Measurements from ENCODE around the gene SOWAHC.

DNA sequence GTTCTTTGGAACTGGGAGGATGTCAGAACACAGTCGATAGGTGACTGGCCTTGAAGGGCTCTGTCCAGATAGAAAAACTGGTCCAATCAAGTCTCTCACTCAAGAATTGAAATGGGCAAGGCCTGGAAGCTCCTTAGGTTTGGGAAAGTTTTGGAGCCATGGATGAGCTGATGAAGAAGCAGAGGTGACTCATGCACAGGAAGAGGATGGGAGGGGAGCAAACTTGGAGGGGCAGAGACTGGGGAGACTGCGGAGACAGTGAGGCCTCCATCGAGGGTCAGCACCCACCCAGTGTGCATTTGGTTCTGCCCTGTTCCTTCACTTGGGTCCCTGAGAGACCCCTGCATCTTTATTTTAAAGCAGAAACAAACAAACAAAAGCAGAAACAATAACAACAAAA, 41.1 kb downstream of the SOWAHC start:
- TF ChIP-seq EP300 (IDR thresholded peaks at IDR 0.05), result no peak
- TF ChIP-seq, protein P1, sequence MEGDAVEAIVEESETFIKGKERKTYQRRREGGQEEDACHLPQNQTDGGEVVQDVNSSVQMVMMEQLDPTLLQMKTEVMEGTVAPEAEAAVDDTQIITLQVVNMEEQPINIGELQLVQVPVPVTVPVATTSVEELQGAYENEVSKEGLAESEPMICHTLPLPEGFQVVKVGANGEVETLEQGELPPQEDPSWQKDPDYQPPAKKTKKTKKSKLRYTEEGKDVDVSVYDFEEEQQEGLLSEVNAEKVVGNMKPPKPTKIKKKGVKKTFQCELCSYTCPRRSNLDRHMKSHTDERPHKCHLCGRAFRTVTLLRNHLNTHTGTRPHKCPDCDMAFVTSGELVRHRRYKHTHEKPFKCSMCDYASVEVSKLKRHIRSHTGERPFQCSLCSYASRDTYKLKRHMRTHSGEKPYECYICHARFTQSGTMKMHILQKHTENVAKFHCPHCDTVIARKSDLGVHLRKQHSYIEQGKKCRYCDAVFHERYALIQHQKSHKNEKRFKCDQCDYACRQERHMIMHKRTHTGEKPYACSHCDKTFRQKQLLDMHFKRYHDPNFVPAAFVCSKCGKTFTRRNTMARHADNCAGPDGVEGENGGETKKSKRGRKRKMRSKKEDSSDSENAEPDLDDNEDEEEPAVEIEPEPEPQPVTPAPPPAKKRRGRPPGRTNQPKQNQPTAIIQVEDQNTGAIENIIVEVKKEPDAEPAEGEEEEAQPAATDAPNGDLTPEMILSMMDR (IDR thresholded peaks at IDR 0.05), result no peak
- no peak for TF ChIP-seq POLR2A (IDR thresholded peaks at IDR 0.05)
- no peak for TF ChIP-seq POLR2AphosphoS5 (IDR thresholded peaks at IDR 0.05)
